IMR-90 (cell line): ENCODE data around the gene MED12L. TPM values are rescaled to one million over a fixed set of nuclear protein-coding genes. Genes with fewer than 3 reads are reported as not detected.

Experiments used
- ATAC-seq: fragments of 200-7000 bp; cut with Tn5 transposase; 2 replicates; pipeline ENCODE4 v1.9.1; 2020; ENCODE audit warnings: low read depth, mild to moderate bottlenecking, moderate library complexity
- BruUV-seq: library from RNA; stranded (reverse); fragments of 400-500 nt; replicated peaks from 2 replicates; lab custom pipeline; 2021; lab: Mats Ljungman, UMichigan
- CTCF ChIA-PET: fragments of 300-600 bp; formaldehyde crosslinking; extraction: SDS; loops from one replicate; lab custom pipeline; 2021; ENCODE audit warnings: antibody characterized with exemption; lab: Yijun Ruan, JAX
- POLR2A ChIA-PET: fragments of 300-600 bp; sonication (Branson Sonifier 250); formaldehyde crosslinking; loops from one replicate; lab custom pipeline; 2022; ENCODE audit warnings: antibody characterized with exemption; ENCODE audit not compliant: unreplicated experiment; lab: Charles Lee
- DNase-seq: peaks from one replicate; pipeline ENCODE4 v3.0.0; 2013
- H2AFZ ChIP-seq: replicated peaks from 2 replicates; pipeline ENCODE3; 2013; ENCODE audit warnings: low read length, mild to moderate bottlenecking; ENCODE audit not compliant: poor library complexity
- H2AK5ac ChIP-seq: 2 replicates; pipeline ENCODE4 v1.6.1; 2013; ENCODE audit warnings: low read depth, low read length, inconsistent platforms
- H2AK9ac ChIP-seq: replicated peaks from 2 replicates; pipeline ENCODE3; 2013; ENCODE audit warnings: mild to moderate bottlenecking, low read depth, low read length, moderate library complexity; ENCODE audit not compliant: poor library complexity
- H2BK120ac ChIP-seq: 2 replicates; pipeline ENCODE4 v1.6.1; 2013; ENCODE audit warnings: low read depth, low read length, inconsistent platforms
- H2BK15ac ChIP-seq: 3 replicates; pipeline ENCODE4 v1.6.1; 2013; ENCODE audit warnings: low read depth, low read length, inconsistent platforms
- H2BK20ac ChIP-seq: 2 replicates; pipeline ENCODE4 v1.6.1; 2013; ENCODE audit warnings: low read depth, mild to moderate bottlenecking, inconsistent platforms, low read length, moderate library complexity
- H2BK5ac ChIP-seq: 2 replicates; pipeline ENCODE4 v1.6.1; 2013; ENCODE audit warnings: mild to moderate bottlenecking, low read depth, low read length, inconsistent platforms; ENCODE audit not compliant: poor library complexity, severe bottlenecking
- H3K14ac ChIP-seq: replicated peaks from 2 replicates; pipeline ENCODE4 v1.6.1; 2013; ENCODE audit warnings: low read depth, low read length, inconsistent platforms
- H3K18ac ChIP-seq: 2 replicates; pipeline ENCODE4 v1.6.1; 2013; ENCODE audit warnings: low read depth, low read length, control low read depth
- H3K23ac ChIP-seq: 2 replicates; pipeline ENCODE4 v1.6.1; 2013; ENCODE audit warnings: low read depth, low read length, inconsistent platforms
- H3K27ac ChIP-seq: 2 replicates; pipeline ENCODE4 v1.5.1; 2013; ENCODE audit warnings: mild to moderate bottlenecking, control low read depth, low read length; ENCODE audit not compliant: insufficient read depth
- H3K27me3 ChIP-seq: 2 replicates; pipeline ENCODE4 v1.6.1; 2013; ENCODE audit warnings: low read length; ENCODE audit not compliant: control insufficient read depth, insufficient read depth
- H3K36me3 ChIP-seq: 2 replicates; pipeline ENCODE4 v1.6.1; 2013; ENCODE audit warnings: low read length, mixed read lengths; ENCODE audit not compliant: control insufficient read depth, insufficient read depth
- H3K4ac ChIP-seq: 2 replicates; pipeline ENCODE4 v1.6.1; 2013; ENCODE audit warnings: low read depth, low read length, inconsistent platforms
- H3K4me1 ChIP-seq: 2 replicates; pipeline ENCODE4 v1.6.1; 2013; ENCODE audit warnings: low read length, mixed read lengths; ENCODE audit not compliant: control insufficient read depth, insufficient read depth
- H3K4me2 ChIP-seq: 2 replicates; pipeline ENCODE4 v1.6.1; 2013; ENCODE audit warnings: low read depth, mild to moderate bottlenecking, control low read depth, low read length, moderate library complexity
- H3K4me3 ChIP-seq: 2 replicates; pipeline ENCODE4 v1.5.1; 2013; ENCODE audit warnings: low read depth, mild to moderate bottlenecking, control low read depth, low read length, moderate library complexity; ENCODE audit not compliant: insufficient read depth
- H3K56ac ChIP-seq: 2 replicates; pipeline ENCODE4 v1.6.1; 2013; ENCODE audit warnings: low read length, inconsistent platforms; ENCODE audit not compliant: insufficient read depth; ENCODE audit errors: extremely low read depth
- H3K79me1 ChIP-seq, 2 experiments: 2 replicates each; pipeline ENCODE4 v1.6.1; 2013; ENCODE audit warnings: low read length in 2 of 2, inconsistent platforms in 1 of 2, low read depth in 1 of 2
- H3K9ac ChIP-seq: 2 replicates; pipeline ENCODE4 v1.6.1; 2013; ENCODE audit warnings: low read depth, low read length, control low read depth
- H3K9me1 ChIP-seq: 2 replicates; pipeline ENCODE4 v1.6.1; 2013; ENCODE audit warnings: low read length, inconsistent platforms; ENCODE audit not compliant: insufficient read depth
- H3K9me3 ChIP-seq: 2 replicates; pipeline ENCODE4 v1.6.1; 2013; ENCODE audit warnings: low read length; ENCODE audit not compliant: control insufficient read depth, insufficient read depth
- H4K20me1 ChIP-seq: 2 replicates; pipeline ENCODE4 v1.6.1; 2013; ENCODE audit warnings: low read length, inconsistent platforms; ENCODE audit not compliant: insufficient read depth
- H4K5ac ChIP-seq: 2 replicates; pipeline ENCODE4 v1.6.1; 2013; ENCODE audit warnings: mild to moderate bottlenecking, low read depth, low read length, control low read depth
- H4K8ac ChIP-seq, 2 experiments: 2 replicates each; pipeline ENCODE4 v1.6.1; 2013; ENCODE audit warnings: low read depth in 2 of 2, low read length in 2 of 2, control low read depth in 1 of 2, inconsistent platforms in 1 of 2
- H4K91ac ChIP-seq: 2 replicates; pipeline ENCODE4 v1.6.1; 2013; ENCODE audit warnings: low read depth, low read length, inconsistent platforms; ENCODE audit not compliant: insufficient read depth
- BHLHE40 ChIP-seq: fragments of 150-350 bp; IDR thresholded peaks from 2 replicates; pipeline ENCODE4 v1.6.1; 2016; ENCODE audit warnings: mild to moderate bottlenecking, low read depth, low read length
- CEBPB ChIP-seq: IDR thresholded peaks from 2 replicates; pipeline ENCODE4 v1.6.1; 2012; ENCODE audit warnings: low read depth, low read length, improper control_type of control experiment
- CHD1 ChIP-seq: IDR thresholded peaks from 2 replicates; pipeline ENCODE4 v1.6.1; 2012; ENCODE audit warnings: low read depth, low read length, improper control_type of control experiment
- FOS ChIP-seq: fragments of 150-350 bp; IDR thresholded peaks from 2 replicates; pipeline ENCODE4 v1.6.1; 2016; ENCODE audit warnings: low read depth, low read length
- MAFK ChIP-seq: IDR thresholded peaks from 2 replicates; pipeline ENCODE4 v1.6.1; 2012; ENCODE audit warnings: low read depth, low read length, improper control_type of control experiment
- MAZ ChIP-seq: IDR thresholded peaks from 2 replicates; pipeline ENCODE4 v1.6.1; 2012; ENCODE audit warnings: low read depth, mild to moderate bottlenecking, low read length, improper control_type of control experiment, moderate library complexity, borderline replicate concordance
- MXI1 ChIP-seq: IDR thresholded peaks from 2 replicates; pipeline ENCODE4 v1.6.1; 2012; ENCODE audit warnings: low read depth, mild to moderate bottlenecking, low read length, moderate library complexity, borderline replicate concordance
- NFE2L2 ChIP-seq: fragments of 150-350 bp; IDR thresholded peaks from 2 replicates; pipeline ENCODE4 v1.6.1; 2016; ENCODE audit warnings: low read depth, mild to moderate bottlenecking, low read length
- POLR2A ChIP-seq: IDR thresholded peaks from 2 replicates; pipeline ENCODE4 v1.6.1; 2012; ENCODE audit warnings: mild to moderate bottlenecking, low read depth, low read length
- RAD21 ChIP-seq: IDR thresholded peaks from 2 replicates; pipeline ENCODE4 v1.6.1; 2012; ENCODE audit warnings: low read length, improper control_type of control experiment
- RCOR1 ChIP-seq: IDR thresholded peaks from 2 replicates; pipeline ENCODE4 v1.6.1; 2012; ENCODE audit warnings: mild to moderate bottlenecking, low read length, improper control_type of control experiment; ENCODE audit not compliant: insufficient replicate concordance
- RFX5 ChIP-seq: IDR thresholded peaks from 2 replicates; pipeline ENCODE4 v1.8.0; 2012; ENCODE audit warnings: low read depth, mild to moderate bottlenecking, low read length, moderate library complexity
- SMC3 ChIP-seq: fragments of 150-350 bp; IDR thresholded peaks from 2 replicates; pipeline ENCODE4 v1.6.1; 2016; ENCODE audit warnings: low read depth, mild to moderate bottlenecking, antibody characterized with exemption, low read length, moderate library complexity
- WGBS, 2 experiments: methylation state at CpG; one replicate each; pipeline versions ENCODE4 v1.1.5 to v1.1.7; 2013; ENCODE audit warnings: missing lambda C conversion rate in 2 of 2; ENCODE audit not compliant: insufficient read length in 1 of 2; ENCODE audit errors: extremely low coverage in 2 of 2; 5-methylcytosine and 5-hydroxymethylcytosine counted together
- dilution Hi-C: fragments of 300-500 bp; cut with HindIII; formaldehyde crosslinking; loops from one replicate; pipeline ENCODE4 v1.14.3; 2018; ENCODE audit warnings: low sequenced_read_pairs; ENCODE audit not compliant: unreplicated experiment
- in situ Hi-C: fragments of 300-500 bp; cut with MboI; formaldehyde crosslinking; loops from 3 replicates; pipeline ENCODE4 v1.14.3; 2019; ENCODE audit warnings: low sequenced_read_pairs, inconsistent platforms, mixed read lengths
- intact Hi-C: fragments of 100-400 bp; cut with micrococcal nuclease; formaldehyde crosslinking; loops from 2 replicates; pipeline ENCODE4 v1.10.0; 2022
- polyA plus RNA-seq, 3 experiments: library from polyadenylated mRNA; depleted of rRNA; stranded (reverse); fragments of >200 nt; gene quantifications; 2 replicates each; pipeline ENCODE4 v1.2.3, GENCODE V29; 2012; ENCODE audit warnings: low replicate concordance in 1 of 3
- total RNA-seq: library from RNA; depleted of rRNA; stranded (reverse); fragments of >200 nt; gene quantifications from 2 replicates; pipeline ENCODE4 v1.2.3, GENCODE V29; 2012
- TF ChIP-seq, protein P1 (sequence below): fragments of 150-350 bp; IDR thresholded peaks from 2 replicates; pipeline ENCODE4 v1.6.1; 2016; ENCODE audit warnings: low read depth, mild to moderate bottlenecking, low read length, moderate library complexity, borderline replicate concordance
- TF ChIP-seq, protein P2 (sequence below): conservative IDR thresholded peaks from 2 replicates; pipeline ENCODE4 v1.5.1; 2012; ENCODE audit warnings: mild to moderate bottlenecking, low read depth, low read length, improper control_type of control experiment
- TF ChIP-seq, protein P3 (sequence below): fragments of 150-350 bp; IDR thresholded peaks from 2 replicates; pipeline ENCODE4 v1.6.1; 2017; ENCODE audit warnings: mild to moderate bottlenecking, antibody characterized with exemption, low read length, low read depth

Gene MED12L
- total and polyA plus RNA-seq, 2 of the 4 experiments (the other 2 are of a cell fraction), result 0.05 to 0.18 TPM

DNA sequence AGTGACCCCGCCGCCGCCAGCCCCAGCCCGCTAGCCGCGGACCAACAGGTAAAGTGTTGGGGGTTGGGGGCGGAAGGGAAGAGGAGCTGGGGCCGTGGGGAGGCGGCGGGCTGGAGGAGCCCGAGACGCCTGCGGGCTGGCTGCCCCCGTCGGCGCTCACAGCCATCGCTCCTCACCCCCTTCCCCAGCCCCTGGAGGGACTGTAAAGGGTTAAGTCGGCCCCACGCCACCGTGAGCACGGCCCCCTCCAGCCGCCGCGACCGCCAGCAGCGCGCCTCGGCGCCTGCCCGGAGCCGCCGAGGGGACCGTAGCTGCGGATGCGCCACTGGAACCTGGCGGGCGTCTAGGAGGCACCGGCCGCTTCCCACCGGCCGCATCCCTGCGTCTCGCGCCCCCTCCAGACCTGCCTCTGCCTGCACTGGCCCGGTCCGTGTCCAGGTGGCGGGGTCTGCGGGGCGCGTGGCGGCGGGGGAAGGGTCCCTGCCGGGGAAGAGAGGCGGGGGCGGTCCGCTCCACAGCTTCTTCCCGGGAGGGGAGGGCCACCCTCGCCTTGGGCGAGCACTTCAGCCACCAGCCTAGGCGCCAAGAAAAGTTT, 522 bp downstream of the MED12L start:
- in situ Hi-C loops, result no loop called here
- H2AK9ac ChIP-seq, result no peak overlapping the region

More for the DNA sequence above, 522 bp downstream of the MED12L start:
- Histone ChIP-seq H3K18ac (no peak overlapping the region), H3K9me1 (no peaks in the 10 kb centered on the region), H2BK20ac (no peak overlapping the region), H2BK5ac (no peak overlapping the region), H3K9ac (no peak overlapping the region), H3K4ac (no peak overlapping the region), H3K14ac (no peak overlapping the region), H3K27me3 (peaks cover 45% of the 10 kb centered on the region), H2AFZ (peak overlapping the region; percentile 94), H4K5ac (no peak overlapping the region), H4K8ac (no peak overlapping the region), H4K91ac (no peak overlapping the region), H4K20me1 (no peaks in the 10 kb centered on the region), H3K27ac (no peak overlapping the region), H2BK15ac (no peak overlapping the region), H3K23ac (no peak overlapping the region), H3K56ac (no peak overlapping the region), H3K4me1 (no peaks in the 10 kb centered on the region), H2AK5ac (no peak overlapping the region), H3K9me3 (no peaks in the 10 kb centered on the region), H2BK120ac (no peak overlapping the region), H3K36me3 (no peaks in the 10 kb centered on the region), H3K4me3 (peak overlapping the region; percentile 42), H3K4me2 (peak overlapping the region; percentile 50), H3K79me1 (no peaks in the 10 kb centered on the region)
- WGBS, 2 experiments, result no CpG with 5 or more reads among the region's 60 CpGs
- dilution Hi-C loops, result no loop called here
- BruUV-seq, result no TSS peak
- ATAC-seq, result 0 out of 2 replicates have a peak, but pooled peaks have one; percentile 4
- intact Hi-C loops, result loop anchor here (1.0 to 5.0 kb wide), 5 partner anchors 49 to 364 kb away; no protein-coding TSS in a partner anchor
- DNase-seq, result no peak
- TF ChIP-seq, protein P1, sequence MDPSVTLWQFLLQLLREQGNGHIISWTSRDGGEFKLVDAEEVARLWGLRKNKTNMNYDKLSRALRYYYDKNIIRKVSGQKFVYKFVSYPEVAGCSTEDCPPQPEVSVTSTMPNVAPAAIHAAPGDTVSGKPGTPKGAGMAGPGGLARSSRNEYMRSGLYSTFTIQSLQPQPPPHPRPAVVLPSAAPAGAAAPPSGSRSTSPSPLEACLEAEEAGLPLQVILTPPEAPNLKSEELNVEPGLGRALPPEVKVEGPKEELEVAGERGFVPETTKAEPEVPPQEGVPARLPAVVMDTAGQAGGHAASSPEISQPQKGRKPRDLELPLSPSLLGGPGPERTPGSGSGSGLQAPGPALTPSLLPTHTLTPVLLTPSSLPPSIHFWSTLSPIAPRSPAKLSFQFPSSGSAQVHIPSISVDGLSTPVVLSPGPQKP, result no peak
- TF ChIP-seq FOS (no peak), POLR2A (no peak), CHD1 (no peak), RFX5 (no peak), RAD21 (no peak), SMC3 (no peak), MXI1 (no peak), MAZ (no peak), MAFK (no peak), RCOR1 (no peak), CEBPB (no peak), BHLHE40 (no peak), NFE2L2 (no peak)
- TF ChIP-seq, protein P2, sequence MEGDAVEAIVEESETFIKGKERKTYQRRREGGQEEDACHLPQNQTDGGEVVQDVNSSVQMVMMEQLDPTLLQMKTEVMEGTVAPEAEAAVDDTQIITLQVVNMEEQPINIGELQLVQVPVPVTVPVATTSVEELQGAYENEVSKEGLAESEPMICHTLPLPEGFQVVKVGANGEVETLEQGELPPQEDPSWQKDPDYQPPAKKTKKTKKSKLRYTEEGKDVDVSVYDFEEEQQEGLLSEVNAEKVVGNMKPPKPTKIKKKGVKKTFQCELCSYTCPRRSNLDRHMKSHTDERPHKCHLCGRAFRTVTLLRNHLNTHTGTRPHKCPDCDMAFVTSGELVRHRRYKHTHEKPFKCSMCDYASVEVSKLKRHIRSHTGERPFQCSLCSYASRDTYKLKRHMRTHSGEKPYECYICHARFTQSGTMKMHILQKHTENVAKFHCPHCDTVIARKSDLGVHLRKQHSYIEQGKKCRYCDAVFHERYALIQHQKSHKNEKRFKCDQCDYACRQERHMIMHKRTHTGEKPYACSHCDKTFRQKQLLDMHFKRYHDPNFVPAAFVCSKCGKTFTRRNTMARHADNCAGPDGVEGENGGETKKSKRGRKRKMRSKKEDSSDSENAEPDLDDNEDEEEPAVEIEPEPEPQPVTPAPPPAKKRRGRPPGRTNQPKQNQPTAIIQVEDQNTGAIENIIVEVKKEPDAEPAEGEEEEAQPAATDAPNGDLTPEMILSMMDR, result no peak
- TF ChIP-seq, protein P3, sequence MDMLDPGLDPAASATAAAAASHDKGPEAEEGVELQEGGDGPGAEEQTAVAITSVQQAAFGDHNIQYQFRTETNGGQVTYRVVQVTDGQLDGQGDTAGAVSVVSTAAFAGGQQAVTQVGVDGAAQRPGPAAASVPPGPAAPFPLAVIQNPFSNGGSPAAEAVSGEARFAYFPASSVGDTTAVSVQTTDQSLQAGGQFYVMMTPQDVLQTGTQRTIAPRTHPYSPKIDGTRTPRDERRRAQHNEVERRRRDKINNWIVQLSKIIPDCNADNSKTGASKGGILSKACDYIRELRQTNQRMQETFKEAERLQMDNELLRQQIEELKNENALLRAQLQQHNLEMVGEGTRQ, result no peak
- CTCF ChIA-PET, result interaction anchor here (0.6 to 1.3 kb wide), 2 partner anchors 58 to 84 kb away, joined by 4 read pairs; no protein-coding TSS in a partner anchor
- POLR2A ChIA-PET, result no interaction called here
